Measurements from ENCODE around the gene FAM135A. TPM values are rescaled to one million over a fixed set of nuclear protein-coding genes. Genes with fewer than 3 reads are reported as not detected.

FAM135A gene
- total and polyA plus RNA-seq, 2 donors from 2014 or later: 8.5 to 48.4 TPM

GRCh38 chr6:70575899-70576495, 162.7 kb downstream of the FAM135A start:
- H3K36me3 ChIP-seq (ENCODE audit: control insufficient read depth in 2 of 3, insufficient read depth in 3 of 3, low read length in 3 of 3): peaks cover 0 to 4% (median 0%) of the 10 kb centered on the region in 3 donors
- intact Hi-C loops (cut with DNase I): no loop called here
- no peak for TF ChIP-seq CTCF (IDR thresholded peaks at IDR 0.05; ENCODE audit: borderline replicate concordance, extremely low read depth, insufficient read depth)
- H3K9ac ChIP-seq (ENCODE audit: low read length in 3 of 3): no peak overlapping the region
- FAIRE-seq (no peak), DNase-seq (no peak)
- no peaks in the 10 kb centered on the region for H3K4me1 ChIP-seq (ENCODE audit: control insufficient read depth in 2 of 3, insufficient read depth in 2 of 3, low read depth in 1 of 3, low read length in 3 of 3)
- H3K27me3 ChIP-seq (ENCODE audit: control insufficient read depth, insufficient read depth, low read length): no peaks in the 10 kb centered on the region
- H3K9me3 ChIP-seq (ENCODE audit: control insufficient read depth in 2 of 3, insufficient read depth in 1 of 3, low read length in 3 of 3): no peaks in the 10 kb centered on the region
- no peak overlapping the region for H3K27ac ChIP-seq (ENCODE audit: low read depth in 2 of 2, low read length in 2 of 2)
- H3K4me3 ChIP-seq (ENCODE audit: low read length in 3 of 3): no peak overlapping the region

GRCh38 chr6:70586114-70586513, 172.8 kb downstream of the FAM135A start:
- Histone ChIP-seq H3K9me3 (ENCODE audit: control insufficient read depth in 2 of 3, insufficient read depth in 1 of 3, low read length in 3 of 3) (no peaks in the 10 kb centered on the region), H3K4me1 (ENCODE audit: control insufficient read depth in 2 of 3, insufficient read depth in 2 of 3, low read depth in 1 of 3, low read length in 3 of 3) (no peaks in the 10 kb centered on the region), H3K27ac (ENCODE audit: low read depth in 2 of 2, low read length in 2 of 2) (no peak overlapping the region), H3K4me3 (ENCODE audit: low read length in 3 of 3) (no peak overlapping the region), H3K9ac (ENCODE audit: low read length in 3 of 3) (no peak overlapping the region), H3K36me3 (ENCODE audit: control insufficient read depth in 2 of 3, insufficient read depth in 3 of 3, low read length in 3 of 3) (peaks cover 0 to 19% (median 11%) of the 10 kb centered on the region in 3 donors), H3K27me3 (ENCODE audit: control insufficient read depth, insufficient read depth, low read length) (no peaks in the 10 kb centered on the region)
- DNase-seq: no peak
- FAIRE-seq: no peak
- intact Hi-C loops (cut with DNase I): no loop called here
- no peak for TF ChIP-seq CTCF (IDR thresholded peaks at IDR 0.05; ENCODE audit: borderline replicate concordance, extremely low read depth, insufficient read depth)

GRCh38 chr6:70590400-70590799, 177.1 kb downstream of the FAM135A start:
- peaks cover 0 to 1% (median 0%) of the 10 kb centered on the region in 3 donors for H3K36me3 ChIP-seq (ENCODE audit: control insufficient read depth in 2 of 3, insufficient read depth in 3 of 3, low read length in 3 of 3)
- no peak overlapping the region for H3K9ac ChIP-seq (ENCODE audit: low read length in 3 of 3)
- no peak for TF ChIP-seq CTCF (IDR thresholded peaks at IDR 0.05; ENCODE audit: borderline replicate concordance, extremely low read depth, insufficient read depth)
- no peak for FAIRE-seq
- H3K9me3 ChIP-seq (ENCODE audit: control insufficient read depth in 2 of 3, insufficient read depth in 1 of 3, low read length in 3 of 3): no peaks in the 10 kb centered on the region
- no peak overlapping the region for H3K4me3 ChIP-seq (ENCODE audit: low read length in 3 of 3)
- intact Hi-C loops (cut with DNase I): no loop called here
- H3K27ac ChIP-seq (ENCODE audit: low read depth in 2 of 2, low read length in 2 of 2): no peak overlapping the region
- no peak for DNase-seq
- no peaks in the 10 kb centered on the region for H3K4me1 ChIP-seq (ENCODE audit: control insufficient read depth in 2 of 3, insufficient read depth in 2 of 3, low read depth in 1 of 3, low read length in 3 of 3)
- no peaks in the 10 kb centered on the region for H3K27me3 ChIP-seq (ENCODE audit: control insufficient read depth, insufficient read depth, low read length)
